GM12875 (cell line): Measurements from ENCODE around the gene SLC25A21.
"Not testable (repeated sequence)": the region's sequence is repeated elsewhere in the genome, so short reads cannot be mapped to it uniquely, and the experiment has no call there.

Experiments
- H3K4me3 ChIP-seq: one replicate; pipeline ENCODE4 v1.5.1; 2011; ENCODE audit warnings: low read depth, low read length, control low read depth
- CTCF ChIP-seq: IDR thresholded peaks from 2 replicates; pipeline ENCODE4 v1.5.1; 2011; ENCODE audit warnings: low read depth, mild to moderate bottlenecking, control low read depth, inconsistent platforms, low read length, moderate library complexity, borderline replicate concordance; ENCODE audit not compliant: insufficient read depth

SLC25A21 gene

GRCh38 chr14:37087520-37087919, 84.9 kb downstream of the SLC25A21 start:
- TF ChIP-seq CTCF = no peak
- H3K4me3 ChIP-seq = no peak overlapping the region

GRCh38 chr14:37083599-37083998, 88.8 kb downstream of the SLC25A21 start:
- no peak for TF ChIP-seq CTCF
- H3K4me3 ChIP-seq = no peak overlapping the region

GRCh38 chr14:37082449-37082848, 90.0 kb downstream of the SLC25A21 start:
- H3K4me3 ChIP-seq = no peak overlapping the region
- TF ChIP-seq CTCF = no peak

- H3K4me3 ChIP-seq = no peak overlapping the region
- no peak for TF ChIP-seq CTCF
These were observed 90.5 kb downstream of the SLC25A21 start for GRCh38 chr14:37081856-37082255.

GRCh38 chr14:37081218-37081617, 91.2 kb downstream of the SLC25A21 start:
- TF ChIP-seq CTCF = no peak

GRCh38 chr14:37078131-37078530, 94.3 kb downstream of the SLC25A21 start:
- H3K4me3 ChIP-seq = no peak overlapping the region
- no peak for TF ChIP-seq CTCF

More at GRCh38 chr14:37081218-37081617, 91.2 kb downstream of the SLC25A21 start:
- no peak overlapping the region for H3K4me3 ChIP-seq

GRCh38 chr14:37074320-37074719, 98.1 kb downstream of the SLC25A21 start:
- H3K4me3 ChIP-seq = not testable (repeated sequence)
